Endothelial cell of umbilical vein (primary cell): ENCODE data around the gene MRPS14.

ENCODE experiments used
- CTCF ChIP-seq, 2 donors: IDR thresholded peaks; 1 replicate in 1 of 2; 2 replicates in 1 of 2; pipeline ENCODE4 v1.5.1; 2011; ENCODE audit warnings: low read length in 2 of 2, mild to moderate bottlenecking in 2 of 2, moderate library complexity in 2 of 2, control low read depth in 1 of 2, inconsistent platforms in 1 of 2, low read depth in 1 of 2; ENCODE audit not compliant: insufficient read depth in 1 of 2; ENCODE audit errors: extremely low read depth in 1 of 2
- EZH2 ChIP-seq: IDR thresholded peaks from 2 replicates; pipeline ENCODE4 v1.6.1; 2012; ENCODE audit warnings: borderline replicate concordance, low read depth, mild to moderate bottlenecking, moderate library complexity, low read length, inconsistent platforms; ENCODE audit not compliant: severe bottlenecking
- POLR2A ChIP-seq: IDR thresholded peaks from 2 replicates; pipeline ENCODE4 v1.6.1; 2012; ENCODE audit warnings: low read depth, mild to moderate bottlenecking, control low read depth, low read length
- POLR2AphosphoS5 ChIP-seq: IDR thresholded peaks from 2 replicates; pipeline ENCODE4 v1.6.1; 2012; ENCODE audit warnings: low read depth, mild to moderate bottlenecking, control low read depth, low read length, moderate library complexity; ENCODE audit not compliant: insufficient read depth

DNA sequence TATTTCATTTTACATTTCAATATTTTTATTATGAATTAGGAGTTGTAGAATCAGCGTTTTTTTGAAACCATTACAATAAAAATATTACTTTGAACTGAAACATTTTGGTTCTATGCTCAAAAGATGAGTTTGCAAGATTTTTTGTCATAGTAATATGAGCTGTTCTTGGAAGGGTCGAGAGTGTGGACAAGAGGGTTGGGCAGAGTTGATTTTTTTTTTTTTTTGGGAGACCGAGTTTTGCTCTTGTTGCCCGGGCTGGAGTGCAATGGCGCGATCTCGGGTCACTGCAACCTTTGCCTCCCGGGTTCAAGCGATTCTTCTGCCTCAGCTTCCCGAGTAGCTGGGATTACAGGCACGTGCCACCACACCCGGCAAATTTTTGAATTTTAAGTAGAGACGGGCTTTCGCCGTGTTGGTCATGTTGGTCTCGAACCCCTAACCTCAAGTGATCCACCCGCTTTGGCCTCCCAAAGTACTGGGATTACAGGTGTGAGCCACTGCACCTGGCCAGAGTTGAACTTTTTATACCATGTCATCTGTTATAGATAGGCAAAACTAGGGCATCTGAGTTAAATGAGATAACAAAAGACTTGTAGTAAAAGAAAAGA, 20.2 kb downstream of the MRPS14 start:
- no peak for TF ChIP-seq POLR2A
- TF ChIP-seq CTCF (IDR thresholded peaks at IDR 0.05; ENCODE audit: extremely low read depth in 1 of 2, insufficient read depth in 1 of 2, low read depth in 1 of 2, low read length in 2 of 2) = no peak
- no peak for TF ChIP-seq POLR2AphosphoS5
- TF ChIP-seq EZH2 = no peak
